RCC 7860 (cell line): ENCODE results near the gene HHLA2.

Source experiments
- DNase-seq: peaks from one replicate; pipeline ENCODE4 v3.0.0-alpha.2; 2015; ENCODE audit warnings: low spot score
- FAIRE-seq: peaks from 2 replicates; lab custom pipeline; 2012; peaks lifted over from hg19 to GRCh38; lab: Jason Lieb, UNC

HHLA2 gene

GRCh38 chr3:108297647-108298046 lies 1.3 kb downstream of the HHLA2 start:
- FAIRE-seq = peak; percentile 63
- DNase-seq = peak; percentile 59

- DNase-seq = no peak
- no peak for FAIRE-seq
These were observed 1.7 kb downstream of the HHLA2 start for GRCh38 chr3:108298056-108298455.

- no peak for DNase-seq
These were observed 3.9 kb downstream of the HHLA2 start for GRCh38 chr3:108300103-108300849.

GRCh38 chr3:108301695-108302404 lies 5.5 kb downstream of the HHLA2 start:
- FAIRE-seq (peak; percentile 72), DNase-seq (peak; percentile 19)

More at GRCh38 chr3:108300103-108300849, 3.9 kb downstream of the HHLA2 start:
- no peak for FAIRE-seq

GRCh38 chr3:108302570-108302969 lies 6.2 kb downstream of the HHLA2 start:
- DNase-seq (no peak), FAIRE-seq (no peak)

GRCh38 chr3:108305484-108306172 lies 9.3 kb downstream of the HHLA2 start:
- peak; percentile 58 for DNase-seq
- peak; percentile 80 for FAIRE-seq

GRCh38 chr3:108311797-108312196 lies 15.4 kb downstream of the HHLA2 start:
- FAIRE-seq (no peak), DNase-seq (no peak)

- FAIRE-seq = no peak
- no peak for DNase-seq
These were observed 16.3 kb downstream of the HHLA2 start for GRCh38 chr3:108312656-108313055.

- no peak for FAIRE-seq
- no peak for DNase-seq
These were observed 19.5 kb downstream of the HHLA2 start for GRCh38 chr3:108315767-108316301.

GRCh38 chr3:108319428-108320082 lies 23.2 kb downstream of the HHLA2 start:
- DNase-seq (no peak), FAIRE-seq (no peak)

GRCh38 chr3:108320746-108321350 lies 24.5 kb downstream of the HHLA2 start:
- no peak for FAIRE-seq
- no peak for DNase-seq

GRCh38 chr3:108322352-108322751 lies 26.0 kb downstream of the HHLA2 start:
- DNase-seq = no peak
- FAIRE-seq = no peak

- DNase-seq (no peak), FAIRE-seq (no peak)
These were observed 27.8 kb downstream of the HHLA2 start for GRCh38 chr3:108324177-108324576.

- FAIRE-seq (no peak), DNase-seq (no peak)
These were observed 30.8 kb downstream of the HHLA2 start for GRCh38 chr3:108327168-108327567.

GRCh38 chr3:108328821-108329486 lies 32.6 kb downstream of the HHLA2 start:
- DNase-seq (no peak), FAIRE-seq (no peak)

GRCh38 chr3:108329508-108329907 lies 33.2 kb downstream of the HHLA2 start:
- no peak for DNase-seq
- no peak for FAIRE-seq

GRCh38 chr3:108329947-108330346 lies 33.6 kb downstream of the HHLA2 start:
- no peak for FAIRE-seq
- no peak for DNase-seq

- DNase-seq (no peak), FAIRE-seq (no peak)
These were observed 35.4 kb downstream of the HHLA2 start for GRCh38 chr3:108331792-108332191.

- no peak for FAIRE-seq
- DNase-seq = no peak
These were observed 37.6 kb downstream of the HHLA2 start for GRCh38 chr3:108333961-108334360.

GRCh38 chr3:108334701-108335100 lies 38.4 kb downstream of the HHLA2 start:
- FAIRE-seq (no peak), DNase-seq (no peak)
